Liver (tissue), 9 donors: ENCODE results near the gene APOL4. TPM values are rescaled to one million over a fixed set of nuclear protein-coding genes. Genes with fewer than 3 reads are reported as not detected.

Experiments
- DNase-seq: peaks from one replicate; pipeline ENCODE4 v3.0.0-alpha.2; 2017; ENCODE audit warnings: low spot score
- H3K27ac ChIP-seq, 2 donors: one replicate each; pipeline ENCODE4 v1.7.0; 2013; ENCODE audit warnings: inconsistent platforms in 2 of 2, low read length in 2 of 2, control low read depth in 1 of 2, low read depth in 1 of 2, mild to moderate bottlenecking in 1 of 2
- H3K27me3 ChIP-seq, 4 donors: one replicate each; pipeline versions ENCODE4 v1.6.1 to v1.7.0; 2013; ENCODE audit warnings: low read length in 3 of 4, inconsistent platforms in 1 of 4, mild to moderate bottlenecking in 1 of 4, moderate library complexity in 1 of 4; ENCODE audit not compliant: control insufficient read depth in 4 of 4, insufficient read depth in 4 of 4
- H3K36me3 ChIP-seq, 4 donors: one replicate each; pipeline versions ENCODE4 v1.6.1 to v1.7.0; 2013; ENCODE audit warnings: low read length in 3 of 4, mild to moderate bottlenecking in 3 of 4, low read depth in 1 of 4, moderate library complexity in 1 of 4; ENCODE audit not compliant: control insufficient read depth in 4 of 4, insufficient read depth in 3 of 4
- H3K4me1 ChIP-seq, 4 donors: one replicate each; pipeline versions ENCODE4 v1.6.1 to v1.7.0; 2013; ENCODE audit warnings: low read length in 3 of 4, mild to moderate bottlenecking in 3 of 4, moderate library complexity in 1 of 4; ENCODE audit not compliant: control insufficient read depth in 4 of 4, insufficient read depth in 4 of 4
- H3K4me3 ChIP-seq, 3 donors: one replicate each; pipeline versions ENCODE4 v1.6.1 to v1.7.0; 2013; ENCODE audit warnings: low read length in 3 of 3, control low read depth in 1 of 3, low read depth in 1 of 3, mild to moderate bottlenecking in 1 of 3
- H3K9ac ChIP-seq, 2 donors: one replicate each; pipeline ENCODE4 v1.7.0; 2013; ENCODE audit warnings: low read length in 2 of 2, mild to moderate bottlenecking in 2 of 2, moderate library complexity in 2 of 2, control low read depth in 1 of 2, low read depth in 1 of 2
- H3K9me3 ChIP-seq, 4 donors: one replicate each; pipeline versions ENCODE4 v1.6.1 to v1.7.0; 2013; ENCODE audit warnings: low read length in 3 of 4; ENCODE audit not compliant: control insufficient read depth in 4 of 4
- ATF3 ChIP-seq: IDR thresholded peaks from 2 replicates; pipeline ENCODE4 v1.6.1; 2016; ENCODE audit warnings: antibody characterized with exemption
- CTCF ChIP-seq: fragments of 150-350 bp; IDR thresholded peaks from 2 replicates; pipeline ENCODE4 v1.5.1; 2017; ENCODE audit warnings: improper control_type of control experiment, low read depth, low read length; ENCODE audit not compliant: missing input control
- EGR1 ChIP-seq, 2 donors: IDR thresholded peaks; 2 replicates each; pipeline ENCODE4 v1.6.1; 2016 to 2018; ENCODE audit warnings: antibody characterized with exemption in 2 of 2, low read depth in 2 of 2
- FOXA1 ChIP-seq: IDR thresholded peaks from 2 replicates; pipeline ENCODE4 v1.6.1; 2016; ENCODE audit warnings: antibody characterized with exemption
- FOXA2 ChIP-seq: IDR thresholded peaks from 2 replicates; pipeline ENCODE4 v1.6.1; 2016; ENCODE audit warnings: antibody characterized with exemption
- GABPA ChIP-seq, 2 donors: IDR thresholded peaks in 1 of 2; conservative IDR thresholded peaks in 1 of 2; 2 replicates each; pipeline ENCODE4 v1.6.1; 2016; ENCODE audit warnings: antibody characterized with exemption in 2 of 2, mild to moderate bottlenecking in 1 of 2, moderate library complexity in 1 of 2
- HNF4A ChIP-seq, 2 donors: conservative IDR thresholded peaks; 2 replicates each; pipeline ENCODE4 v1.6.1; 2016; ENCODE audit warnings: antibody characterized with exemption in 2 of 2, mild to moderate bottlenecking in 2 of 2
- HNF4G ChIP-seq: IDR thresholded peaks from 2 replicates; pipeline ENCODE4 v1.6.1; 2016; ENCODE audit warnings: antibody characterized with exemption
- JUND ChIP-seq, 2 donors: IDR thresholded peaks; 2 replicates each; pipeline ENCODE4 v1.6.1; 2016; ENCODE audit warnings: antibody characterized with exemption in 2 of 2
- MAX ChIP-seq: IDR thresholded peaks from 2 replicates; pipeline ENCODE4 v1.6.1; 2016; ENCODE audit warnings: antibody characterized with exemption
- NR2F2 ChIP-seq: IDR thresholded peaks from 2 replicates; pipeline ENCODE4 v1.6.1; 2016; ENCODE audit warnings: antibody characterized with exemption
- RAD21 ChIP-seq, 2 donors: IDR thresholded peaks; 2 replicates each; pipeline ENCODE4 v1.6.1; 2016; ENCODE audit warnings: antibody characterized with exemption in 2 of 2, mild to moderate bottlenecking in 2 of 2
- REST ChIP-seq: IDR thresholded peaks from 2 replicates; pipeline ENCODE4 v1.6.1; 2016; ENCODE audit warnings: antibody characterized with exemption, mild to moderate bottlenecking
- RXRA ChIP-seq, 2 donors: IDR thresholded peaks; 2 replicates each; pipeline ENCODE4 v1.6.1; 2017 to 2018; ENCODE audit warnings: antibody characterized with exemption in 2 of 2, mild to moderate bottlenecking in 1 of 2
- SP1 ChIP-seq: IDR thresholded peaks from 2 replicates; pipeline ENCODE4 v1.6.1; 2018; ENCODE audit warnings: antibody characterized with exemption, mild to moderate bottlenecking
- TAF1 ChIP-seq: conservative IDR thresholded peaks from 2 replicates; pipeline ENCODE4 v1.6.1; 2016; ENCODE audit warnings: antibody characterized with exemption, mild to moderate bottlenecking
- YY1 ChIP-seq: IDR thresholded peaks from 2 replicates; pipeline ENCODE4 v1.6.1; 2016; ENCODE audit warnings: antibody characterized with exemption, mild to moderate bottlenecking
- ZBTB33 ChIP-seq: IDR thresholded peaks from 2 replicates; pipeline ENCODE4 v1.6.1; 2016; ENCODE audit warnings: antibody characterized with exemption
- WGBS: extraction: QIAGEN DNeasy Blood & Tissue Kit; methylation state at CpG from one replicate; pipeline ENCODE4 v1.1.7; 2013; 5-methylcytosine and 5-hydroxymethylcytosine counted together
- polyA plus RNA-seq, 2 donors: library from polyadenylated mRNA; stranded (reverse) in 1 of 2; unstranded in 1 of 2; fragments of 200-250 nt in 1 of 2; fragments of >200 nt in 1 of 2; fragmentation: Nextera tagmentation in 1 of 2; extraction: Ambion mirVana in 1 of 2; gene quantifications; one replicate each; pipeline versions ENCODE4 v1.2.1 to v1.2.3, GENCODE V29; 2013 to 2015
- total RNA-seq, 2 donors: library from RNA; depleted of rRNA; stranded (reverse); fragments of >200 nt; gene quantifications; one replicate each; pipeline ENCODE4 v1.2.3, GENCODE V29; 2014
- donor health status: healthy.
- donor health status: healthy.
- donor health status: healthy.
- donor health status: healthy.
- donor health status: healthy.

APOL4 gene
- total and polyA plus RNA-seq, 4 donors, result 0.59 to 2.3 (median 1.8) TPM

GRCh38 chr22:36160499-36160942 lies 41.1 kb downstream of the APOL4 start, which contains the start of gene APOL3 (continued):
- TF ChIP-seq ZBTB33 (no peak), JUND (IDR thresholded peaks at IDR 0.05) (peak in 1 of 2 donors; percentile 55), GABPA (IDR thresholded peaks at IDR 0.05 in 1 of 2, conservative IDR thresholded peaks at IDR 0.05 in 1 of 2) (no peak), HNF4G (no peak)

GRCh38 chr22:36156515-36157419 lies 44.8 kb downstream of the APOL4 start:
- H3K27ac ChIP-seq, result peak overlapping the region; percentile 92 to 96
- H3K4me1 ChIP-seq, result peaks cover 21 to 91% (median 72%) of the 10 kb centered on the region in 4 donors
- H3K9ac ChIP-seq, result peak overlapping the region; percentile 32 to 77
- TF ChIP-seq EGR1 (IDR thresholded peaks at IDR 0.05; ENCODE audit: low read depth in 2 of 2), result peak in 1 of 2 donors; percentile 59
- no peak for TF ChIP-seq FOXA1
- peak; percentile 78 to 82 for TF ChIP-seq RXRA (IDR thresholded peaks at IDR 0.05)
- TF ChIP-seq SP1, result peak; percentile 80
- peak; percentile 85 for TF ChIP-seq MAX
- peak; percentile 95 for TF ChIP-seq YY1
- no peak for TF ChIP-seq REST
- TF ChIP-seq TAF1, result no peak
- peak; percentile 52 to 74 for TF ChIP-seq HNF4A (conservative IDR thresholded peaks at IDR 0.05)
- no peak for TF ChIP-seq CTCF
- TF ChIP-seq RAD21 (IDR thresholded peaks at IDR 0.05), result peak in 1 of 2 donors; percentile 18
- TF ChIP-seq HNF4G, result peak; percentile 10
- TF ChIP-seq NR2F2, result peak; percentile 82
- peak; percentile 58 for TF ChIP-seq ATF3
- TF ChIP-seq JUND (IDR thresholded peaks at IDR 0.05), result peak; percentile 48 to 75
- TF ChIP-seq ZBTB33, result peak; percentile 51
- peak in 1 of 2 donors; percentile 19 for TF ChIP-seq GABPA (IDR thresholded peaks at IDR 0.05 in 1 of 2, conservative IDR thresholded peaks at IDR 0.05 in 1 of 2)
- no peak for TF ChIP-seq FOXA2
- no peaks in the 10 kb centered on the region for H3K36me3 ChIP-seq
- DNase-seq, result no peak
- WGBS, result 9% methylated on average over 15 of the region's 15 CpGs
- peak overlapping the region; percentile 38 to 59 (median 50) for H3K4me3 ChIP-seq
- no peaks in the 10 kb centered on the region for H3K27me3 ChIP-seq
- no peaks in the 10 kb centered on the region for H3K9me3 ChIP-seq
